OCI-M2 (cell line): ENCODE measurements around the gene TBPL2.
"Not testable (repeated sequence)": the region's sequence is repeated elsewhere in the genome, so short reads cannot be mapped to it uniquely, and the experiment has no call there.

Experiments used
- DNase-seq: peaks from one replicate; lab custom pipeline; 2025; ENCODE audit not compliant: unreplicated experiment; lab: John Stamatoyannopoulos, UW

The TBPL2 gene

GRCh38 chr14:55441286-55441685, 870 bp upstream of the TBPL2 start:
- DNase-seq, result no peak

DNA sequence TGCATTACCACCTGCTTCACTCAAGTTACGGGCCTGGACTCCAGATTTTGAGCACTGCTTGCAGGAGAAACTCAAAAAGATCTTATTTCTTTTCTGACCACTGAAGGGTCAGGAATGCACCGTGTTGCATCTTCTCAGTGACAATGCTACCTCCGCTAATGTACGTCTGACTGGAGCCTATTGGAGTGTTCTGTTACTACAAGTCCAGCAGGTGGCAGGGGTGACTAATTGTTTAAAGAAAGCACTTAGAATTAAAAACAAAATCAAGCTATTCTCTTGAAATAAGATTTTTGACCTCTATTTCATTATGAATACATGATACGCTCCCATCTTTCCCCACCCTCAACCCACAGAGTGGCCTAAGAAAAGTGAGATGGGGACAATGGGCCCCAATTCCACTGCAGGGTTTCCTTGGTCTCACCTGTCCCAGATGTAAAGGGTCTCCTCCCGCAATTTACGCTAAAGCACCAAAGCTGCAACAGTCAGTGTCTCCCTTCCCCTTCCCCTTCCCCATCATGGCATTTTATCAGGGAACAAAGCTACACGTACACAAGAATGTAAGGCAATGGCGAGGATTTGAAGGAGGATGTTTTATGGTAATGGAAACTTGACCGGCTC, 2.2 kb downstream of the TBPL2 start:
- no peak for DNase-seq

DNA sequence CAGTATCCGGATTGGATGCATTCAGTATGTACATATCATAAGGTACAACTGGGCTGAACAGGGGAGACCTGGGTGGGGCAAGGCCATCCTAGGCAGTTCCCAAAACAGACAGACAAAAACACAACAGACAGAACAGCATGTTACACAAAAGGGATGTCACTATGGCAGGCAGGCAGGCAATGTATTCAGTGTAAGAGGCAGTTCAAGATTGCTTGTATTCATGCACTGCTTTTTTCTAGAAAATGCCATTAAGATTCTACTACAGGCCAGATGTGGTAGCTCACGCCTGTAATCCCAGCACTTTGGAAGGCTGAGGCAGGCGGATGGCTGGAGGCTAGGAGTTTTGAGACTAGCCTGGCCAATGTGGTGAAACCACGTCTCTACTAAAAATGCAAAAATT, 3.5 kb downstream of the TBPL2 start:
- no peak for DNase-seq

- no peak for DNase-seq
Measured at GRCh38 chr14:55436519-55436918, 3.9 kb downstream of the TBPL2 start.

GRCh38 chr14:55434805-55435174, 5.6 kb downstream of the TBPL2 start:
- no peak for DNase-seq

DNA sequence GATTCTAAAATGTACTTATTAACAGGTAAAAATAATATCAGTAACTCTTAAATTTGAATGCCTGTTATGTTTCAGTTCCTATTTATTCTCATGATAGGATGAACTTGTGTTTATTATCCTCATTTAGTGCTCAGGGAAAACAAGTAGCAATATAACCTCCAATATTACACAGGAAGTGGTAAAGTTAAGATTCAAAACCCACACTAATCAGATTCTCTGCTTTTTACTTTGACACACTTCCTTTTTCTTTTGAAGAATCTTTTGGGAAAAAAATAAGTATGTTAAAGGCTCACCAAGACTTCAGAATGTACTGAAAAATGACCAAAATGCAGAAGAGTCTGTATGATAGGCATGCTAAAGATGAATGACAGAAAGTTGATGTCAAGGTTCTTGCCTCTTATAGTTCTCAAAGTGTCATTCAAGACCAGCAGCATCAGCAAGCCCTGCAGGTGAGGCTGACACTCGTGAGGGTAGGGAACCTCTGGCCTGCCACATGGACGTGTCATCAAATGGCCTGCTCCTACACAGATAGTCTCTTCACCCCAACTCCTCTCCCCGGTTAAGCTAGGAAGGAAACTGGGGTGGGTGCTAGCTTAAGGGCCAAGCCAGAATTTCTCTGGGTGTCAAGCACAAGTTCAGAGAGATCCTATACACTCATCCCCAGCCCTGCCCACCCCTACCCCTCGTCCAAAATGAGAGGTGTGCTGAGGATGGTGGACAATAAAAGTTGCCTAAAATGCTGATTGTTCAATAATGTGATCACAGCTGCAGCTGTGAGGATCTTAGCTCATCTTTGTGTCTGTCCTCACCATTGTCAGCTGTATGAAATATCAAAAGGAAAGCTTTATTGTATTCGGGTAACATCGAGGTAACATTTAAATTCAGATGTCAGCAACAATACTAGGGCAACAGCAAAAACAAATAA, 6.3 kb downstream of the TBPL2 start:
- DNase-seq, result no peak

- no peak for DNase-seq
Measured at GRCh38 chr14:55432628-55433027, 7.8 kb downstream of the TBPL2 start.

DNA sequence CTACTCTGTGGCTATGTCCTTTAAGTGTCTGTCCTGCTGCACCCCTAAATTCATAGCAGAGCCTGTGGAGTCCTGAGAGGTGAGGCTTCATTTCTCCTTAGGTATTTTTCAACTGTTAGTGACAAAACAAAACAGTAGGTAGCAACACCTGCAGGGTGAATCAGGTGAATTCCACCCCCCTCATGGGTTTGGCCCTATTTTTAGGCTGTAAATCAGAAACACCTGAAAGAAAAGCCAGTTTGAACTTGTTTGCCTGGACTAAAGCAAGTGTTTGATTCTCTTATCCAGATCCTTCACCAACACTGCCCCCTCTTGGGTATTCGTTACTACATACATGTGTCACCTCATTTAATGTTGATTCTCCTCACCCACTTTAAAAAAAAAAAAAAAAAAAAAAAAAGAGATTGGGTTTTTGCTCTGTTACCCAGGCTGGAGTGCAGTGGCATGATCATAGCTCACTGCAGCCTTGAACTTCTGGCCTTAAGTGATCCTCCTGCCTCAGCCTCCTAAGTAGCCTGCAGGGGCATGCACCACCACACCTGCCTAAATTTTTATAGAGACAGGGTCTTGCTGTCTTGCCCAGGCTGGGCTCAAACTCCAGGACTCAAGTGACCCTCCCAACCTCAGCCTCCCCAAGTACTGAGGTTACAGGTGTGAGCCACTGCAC, 10.3 kb downstream of the TBPL2 start:
- DNase-seq, result no peak

- DNase-seq, result no peak
Measured at GRCh38 chr14:55427439-55427838, 13.0 kb downstream of the TBPL2 start.

DNA sequence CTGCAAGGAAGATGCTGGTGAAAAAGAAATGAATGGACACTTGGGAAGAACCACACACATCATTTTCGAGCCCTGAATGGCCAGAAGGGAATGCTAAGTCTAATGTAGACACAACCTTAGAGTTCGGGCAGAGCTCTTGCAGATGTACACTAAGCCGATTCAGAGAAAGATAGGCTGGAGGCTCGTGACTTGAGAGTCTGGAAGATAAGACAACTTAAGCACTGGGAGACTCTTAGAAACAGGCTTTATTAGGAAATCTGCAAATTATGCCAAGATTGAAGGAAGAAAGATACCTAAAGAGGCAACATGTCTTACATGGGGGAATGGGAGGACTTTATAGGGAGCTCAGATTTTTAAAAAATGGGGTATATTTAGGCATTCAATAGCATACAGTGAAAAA, 13.5 kb downstream of the TBPL2 start:
- no peak for DNase-seq

- DNase-seq, result no peak
Measured at GRCh38 chr14:55425091-55425490, 15.3 kb downstream of the TBPL2 start.

DNA sequence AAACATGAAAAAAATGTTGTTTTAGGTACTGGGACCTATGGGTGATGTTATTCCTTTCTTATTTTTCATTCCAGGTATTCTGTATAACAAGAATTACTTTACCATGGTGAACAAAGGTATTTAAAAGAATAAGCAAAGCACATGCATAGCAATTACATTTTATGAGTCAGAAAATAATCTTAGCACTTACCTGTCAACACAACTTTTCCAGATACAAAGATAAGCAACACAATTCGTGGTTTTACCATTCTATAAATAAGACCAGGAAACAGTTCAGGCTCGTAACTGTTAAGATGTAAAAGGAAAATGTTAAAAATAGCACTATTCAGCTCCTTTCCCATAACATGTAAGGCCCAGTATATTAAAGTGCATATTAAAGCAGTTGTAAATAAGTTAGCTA, 16.4 kb downstream of the TBPL2 start:
- DNase-seq, result no peak

DNA sequence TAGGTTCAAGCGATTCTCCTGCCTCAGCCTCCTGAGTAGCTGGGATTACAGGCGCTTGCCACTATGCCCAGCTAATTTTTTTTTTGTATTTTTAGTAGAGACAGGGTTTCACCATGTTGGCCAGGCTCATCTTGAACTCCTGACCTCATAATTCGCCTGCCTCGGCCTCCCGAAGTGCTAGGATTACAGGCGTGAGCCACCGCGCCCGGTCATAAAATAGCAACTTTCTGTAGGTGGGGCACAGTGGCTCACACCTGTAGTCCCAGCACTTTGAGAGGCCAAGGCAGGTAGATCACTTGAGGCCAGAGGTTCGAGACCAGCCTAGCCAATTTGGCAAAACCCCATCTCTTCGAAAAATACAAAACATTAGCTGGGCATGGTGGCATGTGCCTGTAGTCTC, 18.1 kb downstream of the TBPL2 start:
- not testable (repeated sequence) for DNase-seq

DNA sequence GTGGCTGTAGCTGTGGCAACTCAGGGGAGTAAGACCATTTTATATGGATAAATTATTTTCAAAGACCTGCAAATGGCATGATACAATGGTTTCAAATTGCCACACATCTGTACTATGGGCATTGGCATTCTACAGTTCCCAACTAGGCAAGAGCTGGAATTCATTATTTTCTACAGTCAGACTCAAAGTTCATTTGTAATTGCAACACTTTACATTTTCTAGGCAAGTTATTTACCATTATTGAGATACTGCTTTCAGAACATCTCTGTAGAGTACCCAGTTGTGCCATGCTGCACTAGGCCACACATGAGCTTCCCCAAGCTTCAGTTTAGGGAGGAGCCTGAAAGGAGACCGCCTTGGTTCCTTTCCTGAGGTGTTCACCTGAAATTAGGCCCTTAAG, 20.8 kb downstream of the TBPL2 start:
- DNase-seq, result no peak

- no peak for DNase-seq
Measured at GRCh38 chr14:55418411-55418810, 22.0 kb downstream of the TBPL2 start.

GRCh38 chr14:55417955-55418354, 22.5 kb downstream of the TBPL2 start:
- no peak for DNase-seq

DNA sequence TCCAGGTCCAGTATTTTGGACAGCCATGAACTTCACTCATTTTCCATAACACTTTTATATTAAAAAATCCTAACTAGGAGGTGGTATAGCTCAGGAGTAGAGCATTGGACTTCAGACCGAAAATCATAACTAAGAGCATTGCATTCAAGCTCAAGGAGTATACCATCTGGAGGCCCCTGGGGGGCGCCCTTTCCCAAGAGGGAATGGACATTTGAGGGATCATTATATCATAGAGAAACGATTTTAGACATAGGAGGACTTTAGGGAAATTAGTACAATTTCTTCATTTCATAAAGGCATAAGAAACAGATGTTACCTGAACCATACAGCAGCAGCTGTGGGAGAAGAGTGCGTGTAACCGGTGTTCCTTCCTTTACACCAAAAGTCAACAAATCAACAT, 23.6 kb downstream of the TBPL2 start:
- DNase-seq, result no peak

- no peak for DNase-seq
Measured at GRCh38 chr14:55414551-55414950, 25.9 kb downstream of the TBPL2 start.

- no peak for DNase-seq
Measured at GRCh38 chr14:55412676-55413075, 27.7 kb downstream of the TBPL2 start.

GRCh38 chr14:55411426-55412389, 28.7 kb downstream of the TBPL2 start, which contains the start of gene ATG14:
Gene ATG14, minus strand, starts transcription at chr14:55411830. Its CDS starts 8 bp downstream, at chr14:55411822.
- peak; percentile 30 for DNase-seq

GRCh38 chr14:55410876-55411275, 29.5 kb downstream of the TBPL2 start:
- DNase-seq, result no peak
